HEK293 (cell line): Measurements from ENCODE around the gene TWIST1.

Experiments used
- CTCF ChIA-PET: fragments of 350-600 bp; formaldehyde crosslinking; extraction: SDS; loops from one replicate; lab custom pipeline; 2021; ENCODE audit warnings: antibody characterized with exemption; lab: Yijun Ruan, JAX
- POLR2A ChIA-PET: fragments of 300-600 bp; formaldehyde crosslinking; extraction: SDS; loops from one replicate; lab custom pipeline; 2020; ENCODE audit warnings: antibody characterized with exemption, inconsistent platforms; lab: Yijun Ruan, JAX
- H3K27ac ChIP-seq: fragments of 200-500 bp; sonication (Bioruptor generic); 2 replicates; pipeline ENCODE4 v1.5.1; 2014; ENCODE audit warnings: low read depth, low read length, control low read depth, inconsistent platforms; ENCODE audit errors: extremely low read depth
- H3K36me3 ChIP-seq, 2 experiments: fragments of 200-500 bp in 1 of 2; sonication (Bioruptor generic) in 1 of 2; 1 replicate in 1 of 2; 2 replicates in 1 of 2; pipeline ENCODE4 v1.5.1; 2014 to 2017; ENCODE audit warnings: inconsistent platforms in 2 of 2, low read length in 2 of 2; ENCODE audit not compliant: control insufficient read depth in 2 of 2, insufficient read depth in 1 of 2
- H3K4me1 ChIP-seq: fragments of 200-500 bp; sonication (Bioruptor generic); 2 replicates; pipeline ENCODE4 v1.5.1; 2014; ENCODE audit warnings: mild to moderate bottlenecking, low read length, inconsistent platforms; ENCODE audit not compliant: control insufficient read depth, insufficient read depth
- H3K4me3 ChIP-seq: 2 replicates; pipeline ENCODE4 v1.5.1; 2011; ENCODE audit warnings: low read depth, mild to moderate bottlenecking, control low read depth, low read length, moderate library complexity
- H3K9me3 ChIP-seq: fragments of 200-500 bp; sonication (Bioruptor generic); 2 replicates; pipeline ENCODE4 v1.5.1; 2014; ENCODE audit warnings: low read depth, low read length, inconsistent platforms; ENCODE audit not compliant: control insufficient read depth, insufficient read depth
- ATF2 ChIP-seq: fragments of 450-650 bp; formaldehyde crosslinking; IDR thresholded peaks from 2 replicates; pipeline ENCODE4 v1.5.1; 2016; ENCODE audit warnings: missing biosample characterization, missing genetic modification characterization, low read depth
- BCL11B ChIP-seq: fragments of 450-650 bp; formaldehyde crosslinking; IDR thresholded peaks from 2 replicates; pipeline ENCODE4 v1.5.1; 2016; ENCODE audit warnings: low read depth, missing biosample characterization, missing genetic modification characterization
- GLI2 ChIP-seq: fragments of 450-650 bp; formaldehyde crosslinking; IDR thresholded peaks from 2 replicates; pipeline ENCODE4; 2017; ENCODE audit warnings: missing biosample characterization, missing genetic modification characterization, low read depth, borderline replicate concordance
- GLIS2 ChIP-seq: fragments of 450-650 bp; formaldehyde crosslinking; IDR thresholded peaks from 2 replicates; pipeline ENCODE4 v1.5.1; 2016; ENCODE audit warnings: missing biosample characterization, missing genetic modification characterization
- WT1 ChIP-seq: fragments of 450-650 bp; formaldehyde crosslinking; IDR thresholded peaks from 2 replicates; pipeline ENCODE4 v1.5.1; 2016; ENCODE audit warnings: missing biosample characterization, missing genetic modification characterization
- ZBTB21 ChIP-seq: fragments of 450-650 bp; formaldehyde crosslinking; IDR thresholded peaks from 2 replicates; pipeline ENCODE4 v1.5.1; 2017; ENCODE audit warnings: missing biosample characterization, missing genetic modification characterization
- ZNF10 ChIP-seq: fragments of 450-650 bp; formaldehyde crosslinking; IDR thresholded peaks from 2 replicates; pipeline ENCODE4 v1.5.1; 2017; ENCODE audit warnings: missing biosample characterization, missing genetic modification characterization
- ZNF211 ChIP-seq: fragments of 450-650 bp; formaldehyde crosslinking; IDR thresholded peaks from 2 replicates; pipeline ENCODE4 v1.5.1; 2016; ENCODE audit warnings: low read depth, missing biosample characterization, missing genetic modification characterization
- ZNF266 ChIP-seq: fragments of 450-650 bp; formaldehyde crosslinking; IDR thresholded peaks from 2 replicates; pipeline ENCODE4 v1.5.1; 2016; ENCODE audit warnings: missing biosample characterization, missing genetic modification characterization, low read depth
- ZNF324 ChIP-seq: fragments of 450-650 bp; formaldehyde crosslinking; IDR thresholded peaks from 2 replicates; pipeline ENCODE4 v1.5.1; 2016; ENCODE audit warnings: missing biosample characterization, missing genetic modification characterization
- ZNF416 ChIP-seq: fragments of 450-650 bp; formaldehyde crosslinking; IDR thresholded peaks from 2 replicates; pipeline ENCODE4 v1.5.1; 2016; ENCODE audit warnings: missing biosample characterization, missing genetic modification characterization
- ZNF518A ChIP-seq: fragments of 450-650 bp; formaldehyde crosslinking; conservative IDR thresholded peaks from 2 replicates; pipeline ENCODE4 v1.5.1; 2016; ENCODE audit warnings: low read depth, missing biosample characterization, missing genetic modification characterization
- ZNF555 ChIP-seq: fragments of 450-650 bp; formaldehyde crosslinking; conservative IDR thresholded peaks from 2 replicates; pipeline ENCODE4 v1.5.1; 2017; ENCODE audit warnings: missing biosample characterization, mild to moderate bottlenecking, missing genetic modification characterization, inconsistent platforms
- ZNF561 ChIP-seq: fragments of 450-650 bp; IDR thresholded peaks from 2 replicates; pipeline ENCODE4 v1.5.1; 2018; ENCODE audit warnings: missing biosample characterization, missing genetic modification characterization, borderline replicate concordance
- ZNF843 ChIP-seq: fragments of 450-650 bp; formaldehyde crosslinking; IDR thresholded peaks from 2 replicates; pipeline ENCODE4 v1.5.1; 2016; ENCODE audit warnings: missing biosample characterization, missing genetic modification characterization

The TWIST1 gene

GRCh38 chr7:19111474-19112273 is 5.8 kb downstream of the TWIST1 start (continued):
- TF ChIP-seq ATF2 (tag by site-specific recombination) = no peak

GRCh38 chr7:19110776-19111175 is 6.7 kb downstream of the TWIST1 start:
- Histone ChIP-seq H3K9me3 (no peaks in the 10 kb centered on the region), H3K4me3 (no peak overlapping the region), H3K4me1 (peaks cover 10% of the 10 kb centered on the region), H3K27ac (no peak overlapping the region), H3K36me3 (peaks cover 4 to 16% of the 10 kb centered on the region in 2 experiments; a peak in 2 of 3 replicates)
- ChIA-PET POLR2A (no interaction called here), CTCF (no interaction called here)
- no peak for TF ChIP-seq WT1 (tag by site-specific recombination)

GRCh38 chr7:19110026-19110730 is 7.3 kb downstream of the TWIST1 start:
- Histone ChIP-seq H3K9me3 (no peaks in the 10 kb centered on the region), H3K27ac (no peak overlapping the region), H3K4me3 (no peak overlapping the region), H3K36me3 (peaks cover 4 to 12% of the 10 kb centered on the region in 2 experiments; a peak in 2 of 3 replicates), H3K4me1 (peaks cover 8% of the 10 kb centered on the region)
- ChIA-PET CTCF (interaction anchor here (0.6 kb wide), 1 partner anchor 1550 kb away, joined by 3 read pairs; no protein-coding TSS in a partner anchor), POLR2A (no interaction called here)
- TF ChIP-seq ZNF555 (tag by site-specific recombination) = no peak
- TF ChIP-seq ZNF518A = no peak

GRCh38 chr7:19109000-19109946 is 8.2 kb downstream of the TWIST1 start:
- CTCF ChIA-PET = interaction anchor here (0.6 kb wide), 1 partner anchor 1549 kb away, joined by 3 read pairs; no protein-coding TSS in a partner anchor
- no peak for TF ChIP-seq BCL11B
- TF ChIP-seq ZBTB21 (tag by site-specific recombination) = no peak
- no peak for TF ChIP-seq GLIS2 (tag by site-specific recombination)
- no peak for TF ChIP-seq ZNF10 (tag by site-specific recombination)
- no peak for TF ChIP-seq GLI2 (tag by site-specific recombination)
- no peak for TF ChIP-seq ZNF843 (tag by site-specific recombination)
- TF ChIP-seq ZNF266 (tag by site-specific recombination) = no peak
- TF ChIP-seq ATF2 (tag by site-specific recombination) = no peak
- no peak for TF ChIP-seq ZNF416
- TF ChIP-seq ZNF561 (tag by site-specific recombination) = no peak
- no peak for TF ChIP-seq ZNF211 (tag by site-specific recombination)
- no peak for TF ChIP-seq ZNF324 (tag by site-specific recombination)
- TF ChIP-seq, all 188 proteins: peak for 0
- Histone ChIP-seq H3K4me3 (no peak overlapping the region), H3K36me3 (peaks cover 4 to 12% of the 10 kb centered on the region in 2 experiments; a peak in 2 of 3 replicates), H3K9me3 (no peaks in the 10 kb centered on the region), H3K4me1 (peaks cover 3% of the 10 kb centered on the region), H3K27ac (no peak overlapping the region)
- POLR2A ChIA-PET = no interaction called here
